Stimulated activated naive CD8-positive, alpha-beta T cell treated with anti-CD3 and anti-CD28 coated beads, Interleukin-15, amount 100 ng/mL, for 72 hours (primary cell): Measurements from ENCODE around the gene FAM170B.

Experiments
- ATAC-seq: fragments of 150-1000 bp; cut with Tn5 transposase; 2 replicates; pipeline ENCODE4 v1.10.0; 2021; ENCODE audit warnings: mild to moderate bottlenecking, moderate library complexity
- DNase-seq, 2 donors: peaks; one replicate each; pipeline ENCODE4 v3.0.0; 2021 to 2022
- H3K27ac Mint-ChIP-seq, 2 donors: one replicate each; pipeline ENCODE4 v1.8.0; 2022; ENCODE audit warnings: mild to moderate bottlenecking in 2 of 2, mixed read lengths in 2 of 2, moderate library complexity in 2 of 2
- H3K27me3 Mint-ChIP-seq: one replicate; pipeline ENCODE4 v1.8.0; 2022; ENCODE audit warnings: mixed read lengths
- H3K4me1 Mint-ChIP-seq: one replicate; pipeline ENCODE4 v1.8.0; 2022; ENCODE audit warnings: mild to moderate bottlenecking, mixed read lengths
- H3K4me3 Mint-ChIP-seq, 2 donors: one replicate each; pipeline ENCODE4 v1.8.0; 2022; ENCODE audit warnings: mild to moderate bottlenecking in 2 of 2, mixed read lengths in 2 of 2, moderate library complexity in 1 of 2
- H3K9me3 Mint-ChIP-seq, 2 donors: one replicate each; pipeline ENCODE4 v1.8.0; 2022; ENCODE audit warnings: mixed read lengths in 2 of 2

FAM170B gene

DNA sequence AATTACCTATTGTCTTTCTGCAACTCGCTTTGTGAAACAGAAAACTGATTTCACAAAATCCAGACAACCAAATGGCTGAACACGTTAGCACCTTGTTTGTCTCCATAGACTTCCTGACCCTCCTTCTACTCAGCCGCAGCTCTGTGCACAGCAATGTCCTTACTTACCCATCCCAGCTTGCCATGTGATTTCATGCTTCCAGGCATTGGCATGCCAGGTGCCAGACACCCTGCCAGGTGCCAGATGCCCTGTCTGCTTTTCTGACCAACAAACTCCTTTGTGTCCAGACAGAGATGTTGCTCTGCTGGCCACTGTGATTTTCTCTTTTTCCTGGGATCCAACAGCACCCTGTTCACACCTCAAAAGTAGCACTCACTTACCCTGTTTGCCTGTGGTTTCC is 16.1 kb upstream of the FAM170B start:
- peaks cover 23% of the 10 kb centered on the region for H3K27me3 Mint-ChIP-seq
- no peaks in the 10 kb centered on the region for H3K4me1 Mint-ChIP-seq
- no peak overlapping the region for H3K4me3 Mint-ChIP-seq
- ATAC-seq (no peak), DNase-seq (no peak)
- H3K9me3 Mint-ChIP-seq, result peaks cover 12 to 14% of the 10 kb centered on the region in 2 donors
- H3K27ac Mint-ChIP-seq, result no peak overlapping the region

DNA sequence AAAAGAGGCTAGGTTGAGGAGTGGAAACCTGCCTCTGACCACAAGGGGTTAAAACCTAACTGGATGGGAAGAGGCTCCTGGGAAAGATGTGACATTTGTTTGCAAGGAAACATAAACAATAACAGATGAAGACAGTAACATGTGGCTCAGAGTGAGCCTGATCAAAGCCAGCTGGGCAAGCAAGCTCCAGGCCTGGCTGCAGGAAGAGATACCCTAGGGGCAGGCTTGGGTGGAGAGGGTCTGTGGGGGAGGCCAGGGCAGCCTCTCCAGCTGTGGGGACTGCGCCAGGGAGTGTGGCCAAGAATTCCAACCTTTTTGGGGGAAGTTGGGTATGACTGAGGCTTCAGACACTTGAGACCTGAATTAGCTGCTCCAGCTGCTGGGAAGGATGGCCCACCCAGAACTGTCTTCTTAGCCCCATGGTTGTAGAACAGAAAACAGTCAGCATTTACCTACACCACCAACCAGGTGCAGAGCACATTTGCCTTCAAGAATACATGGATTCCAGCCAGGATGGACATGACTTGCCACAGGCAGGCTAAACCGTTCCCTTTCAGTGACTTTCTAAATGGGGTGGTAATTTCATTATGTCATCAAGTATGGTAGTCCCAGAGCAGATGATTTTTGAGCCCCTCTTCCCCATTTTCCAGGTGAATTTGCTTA is 10.4 kb upstream of the FAM170B start:
- ATAC-seq (no peak), DNase-seq (no peak)
- Mint-ChIP-seq H3K4me1 (no peaks in the 10 kb centered on the region), H3K9me3 (peaks cover 12 to 14% of the 10 kb centered on the region in 2 donors), H3K27me3 (no peaks in the 10 kb centered on the region), H3K27ac (no peak overlapping the region), H3K4me3 (no peak overlapping the region)

DNA sequence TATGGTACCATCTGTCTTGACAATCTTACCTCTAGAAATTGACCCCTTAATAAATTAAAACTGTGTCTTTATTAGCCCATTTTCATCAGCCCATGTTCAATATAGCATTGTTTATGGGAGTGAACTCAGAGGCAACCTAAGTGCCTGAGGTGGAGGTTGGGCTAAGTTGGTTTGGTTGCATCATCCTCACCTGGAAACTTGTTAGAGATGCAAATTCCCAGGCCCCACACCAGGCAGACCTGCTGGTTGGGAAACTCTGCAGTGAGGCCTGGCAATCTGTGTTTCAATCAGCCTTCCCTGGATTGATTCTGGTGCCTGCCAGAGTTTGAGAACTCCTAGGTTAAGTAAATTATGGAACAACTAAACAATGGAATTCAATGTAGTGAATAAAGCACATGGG is 9.4 kb upstream of the FAM170B start:
- no peak overlapping the region for H3K4me3 Mint-ChIP-seq
- H3K27ac Mint-ChIP-seq, result no peak overlapping the region
- H3K4me1 Mint-ChIP-seq, result no peaks in the 10 kb centered on the region
- DNase-seq, result no peak
- H3K27me3 Mint-ChIP-seq, result no peaks in the 10 kb centered on the region
- peaks cover 10 to 11% of the 10 kb centered on the region in 2 donors for H3K9me3 Mint-ChIP-seq
- no peak for ATAC-seq

DNA sequence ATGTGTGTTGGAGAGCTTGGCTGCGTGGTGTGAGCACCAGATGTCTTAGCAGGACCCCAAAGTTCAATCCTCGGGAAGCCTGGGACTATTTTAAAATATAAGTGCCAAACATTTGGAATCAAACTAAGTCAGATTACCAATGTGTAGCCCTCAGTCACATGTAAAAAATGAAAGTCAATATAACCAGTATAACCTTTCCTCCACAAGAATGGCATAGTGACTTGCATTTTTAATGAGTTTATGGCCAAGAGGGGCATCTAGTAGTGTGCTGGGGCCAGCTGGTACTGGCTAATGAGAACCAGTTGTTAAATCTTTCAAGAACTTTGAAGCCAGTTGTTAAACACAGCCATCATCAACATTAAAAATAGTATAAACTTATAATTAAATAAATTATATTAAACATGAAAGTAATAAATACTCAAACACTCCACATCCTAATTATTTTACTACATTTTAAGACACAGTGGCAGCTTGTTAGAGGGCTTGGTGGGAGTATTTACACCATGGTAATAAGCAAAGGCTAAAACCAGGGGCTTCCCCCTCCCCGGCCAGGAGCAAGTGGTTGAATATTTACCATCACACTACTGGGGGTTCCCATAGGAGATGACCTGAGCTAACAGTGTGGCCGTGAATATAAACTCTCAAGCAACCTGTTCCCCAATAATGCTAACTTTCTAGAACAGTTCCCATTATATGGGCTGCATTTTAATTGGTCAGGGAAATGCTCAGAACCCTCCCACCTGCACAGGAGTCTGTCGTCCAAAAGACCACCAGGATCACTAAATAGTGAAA is 7.9 kb upstream of the FAM170B start:
- H3K4me3 Mint-ChIP-seq, result no peak overlapping the region
- H3K9me3 Mint-ChIP-seq, result peaks cover 0 to 3% of the 10 kb centered on the region in 2 donors
- ATAC-seq (no peak), DNase-seq (no peak)
- no peaks in the 10 kb centered on the region for H3K4me1 Mint-ChIP-seq
- H3K27me3 Mint-ChIP-seq, result no peaks in the 10 kb centered on the region
- H3K27ac Mint-ChIP-seq, result no peak overlapping the region

DNA sequence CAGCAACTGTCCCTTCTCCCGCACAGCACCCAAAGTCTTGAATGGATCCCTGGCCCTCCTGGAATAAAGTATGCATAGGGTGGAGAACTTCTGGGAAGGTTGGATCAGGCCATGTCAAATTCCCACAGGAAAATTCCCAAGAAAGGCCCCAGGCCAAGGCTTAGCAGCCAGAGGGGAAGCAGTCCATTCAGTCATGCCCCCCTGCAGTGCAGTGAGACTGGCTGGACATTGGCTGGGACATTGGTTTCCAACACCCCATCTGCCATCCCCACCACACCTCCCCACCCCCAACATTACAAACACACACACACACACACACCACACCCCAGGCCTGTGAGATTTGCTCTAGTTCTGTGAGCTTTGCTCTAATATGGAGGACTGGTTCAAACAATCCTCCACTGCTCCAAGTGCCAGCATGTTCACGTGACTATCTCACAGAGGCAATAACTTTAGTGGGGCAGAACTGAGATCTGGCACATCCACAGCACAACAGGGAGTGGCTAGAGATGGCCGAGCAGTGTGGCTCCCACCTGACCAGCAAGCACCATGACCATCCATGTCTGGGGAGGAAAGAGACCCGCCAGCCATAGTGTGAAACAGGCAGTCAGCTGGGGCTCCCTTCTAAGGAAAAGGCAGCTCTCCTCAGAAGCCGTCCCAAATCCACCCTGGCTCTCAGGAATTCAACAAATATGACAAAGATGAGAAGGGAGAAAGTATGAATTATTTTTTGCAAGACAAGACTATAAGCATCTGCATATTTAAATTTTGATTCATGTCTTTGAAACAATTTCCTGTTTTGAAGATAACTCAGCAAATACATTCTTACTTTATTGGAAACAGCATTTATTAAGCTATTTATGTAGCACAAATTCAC is 6.7 kb upstream of the FAM170B start:
- peaks cover 5% of the 10 kb centered on the region for H3K27me3 Mint-ChIP-seq
- H3K4me1 Mint-ChIP-seq, result no peaks in the 10 kb centered on the region
- no peak for DNase-seq
- ATAC-seq, result no peak
- H3K9me3 Mint-ChIP-seq, result peaks cover 0 to 5% of the 10 kb centered on the region in 2 donors
- H3K4me3 Mint-ChIP-seq, result no peak overlapping the region
- H3K27ac Mint-ChIP-seq, result no peak overlapping the region

DNA sequence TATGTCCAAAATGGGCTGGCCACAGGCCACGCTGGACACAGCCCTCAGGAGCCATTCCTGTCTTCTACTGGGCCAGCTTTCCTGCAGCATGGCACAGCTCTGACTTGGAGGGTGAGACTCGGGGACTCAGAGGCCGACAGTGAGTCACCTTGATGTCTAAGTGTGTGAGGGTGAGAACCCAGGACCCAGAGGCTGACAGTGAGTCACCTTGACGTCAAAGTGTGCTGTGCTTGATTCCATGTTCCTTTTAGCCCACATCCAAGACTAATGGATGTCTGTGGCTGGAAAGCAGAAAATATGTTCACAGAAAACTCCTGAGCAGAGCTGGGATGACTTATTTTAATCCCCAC is 6.0 kb upstream of the FAM170B start:
- H3K27ac Mint-ChIP-seq, result no peak overlapping the region
- no peak overlapping the region for H3K4me3 Mint-ChIP-seq
- DNase-seq (no peak), ATAC-seq (peak; percentile 20)
- peaks cover 12% of the 10 kb centered on the region for H3K27me3 Mint-ChIP-seq
- no peaks in the 10 kb centered on the region for H3K4me1 Mint-ChIP-seq
- H3K9me3 Mint-ChIP-seq, result peaks cover 0 to 5% of the 10 kb centered on the region in 2 donors

DNA sequence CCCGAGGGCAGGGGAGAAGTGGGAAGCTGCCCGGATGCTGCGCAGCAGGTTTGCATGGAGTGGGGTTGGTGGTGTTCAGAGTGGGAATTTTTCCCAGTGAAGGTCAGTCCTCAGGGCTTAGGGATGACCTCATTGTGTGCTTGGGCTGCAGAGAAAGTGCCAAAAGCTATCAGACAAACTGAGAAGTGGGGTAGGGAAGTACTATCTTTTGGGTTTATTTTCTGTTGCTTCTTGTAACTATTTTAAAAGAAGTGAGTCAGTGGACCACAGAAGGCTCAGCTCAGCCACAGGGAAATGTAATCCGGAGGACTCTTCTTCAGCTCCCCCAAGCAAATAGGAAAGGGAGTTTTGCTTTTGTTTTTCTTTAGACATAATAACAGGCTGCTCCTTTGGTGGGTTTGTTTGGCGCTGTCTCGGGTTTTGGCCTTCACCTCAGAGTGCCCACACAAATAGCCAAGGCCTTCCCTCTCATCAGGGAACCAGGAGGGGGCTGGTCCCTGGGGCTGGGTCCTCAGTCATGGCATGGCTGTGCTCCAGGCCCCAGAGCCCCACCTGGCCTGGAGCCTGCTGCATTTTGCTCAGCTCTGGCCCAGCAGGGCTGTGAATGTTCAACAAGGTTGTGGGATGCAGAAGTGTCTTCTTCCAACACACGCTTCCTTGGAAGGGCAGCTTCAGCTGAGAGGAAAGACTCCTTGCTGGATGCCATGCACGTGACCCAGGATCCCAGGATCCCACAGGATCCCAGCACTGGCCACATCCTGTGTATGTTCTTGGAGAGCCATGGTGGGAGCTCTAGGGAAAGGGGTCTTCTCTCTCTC is 5.4 kb upstream of the FAM170B start:
- Mint-ChIP-seq H3K9me3 (peaks cover 0 to 5% of the 10 kb centered on the region in 2 donors), H3K4me1 (no peaks in the 10 kb centered on the region), H3K27me3 (peaks cover 17% of the 10 kb centered on the region), H3K27ac (no peak overlapping the region), H3K4me3 (no peak overlapping the region)
- peak; percentile 18 for ATAC-seq
- no peak for DNase-seq

DNA sequence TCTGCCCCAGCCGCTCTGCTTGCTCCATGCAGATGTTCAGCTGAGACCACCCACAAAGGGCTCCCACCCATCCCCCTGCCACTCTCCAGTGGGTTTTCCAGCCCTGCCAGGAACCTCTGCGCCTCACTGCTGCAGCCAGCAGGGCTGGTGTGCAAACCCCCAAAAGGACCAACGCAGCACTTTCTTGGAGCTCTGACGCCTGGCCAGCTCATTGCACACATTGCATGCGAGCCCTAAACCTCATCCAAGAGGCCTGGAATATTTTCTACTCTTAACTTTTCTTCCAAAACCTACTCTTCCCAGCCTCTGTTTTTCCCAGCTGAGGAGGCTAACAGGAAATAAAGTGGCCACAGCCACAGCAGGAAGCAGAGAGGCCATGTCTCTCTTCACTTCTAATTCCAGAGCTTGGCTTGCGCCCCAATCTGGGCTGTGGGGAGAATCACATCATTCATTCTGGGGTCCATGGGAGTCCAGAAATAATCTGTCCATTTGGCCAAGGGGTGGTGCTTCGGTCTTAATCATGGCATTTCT is 4.6 kb upstream of the FAM170B start:
- no peak for ATAC-seq
- Mint-ChIP-seq H3K27ac (peak overlapping the region in 1 of 2 donors; percentile 45), H3K4me3 (no peak overlapping the region), H3K4me1 (no peaks in the 10 kb centered on the region), H3K27me3 (peaks cover 25% of the 10 kb centered on the region), H3K9me3 (peaks cover 0 to 5% of the 10 kb centered on the region in 2 donors)
- no peak for DNase-seq

DNA sequence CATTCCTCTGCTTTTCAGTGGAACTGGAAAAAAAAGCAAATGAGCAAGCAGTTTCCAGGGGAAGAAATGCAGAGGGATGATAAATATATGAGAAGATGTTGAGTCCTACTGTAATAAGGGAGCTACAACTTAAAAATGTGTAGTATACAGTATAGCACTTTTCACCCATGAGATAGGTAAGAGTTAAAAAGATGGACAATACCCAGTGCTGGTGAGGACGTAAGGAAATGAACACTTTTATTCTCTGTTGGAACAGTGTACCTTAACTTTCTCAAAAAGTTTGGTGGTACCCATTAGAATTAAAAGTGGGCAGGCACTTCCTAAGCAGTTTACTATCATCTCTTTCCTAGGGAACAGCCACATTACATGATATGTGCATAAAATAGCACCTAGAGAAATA is 2.7 kb upstream of the FAM170B start:
- no peak overlapping the region for H3K4me3 Mint-ChIP-seq
- no peak overlapping the region for H3K27ac Mint-ChIP-seq
- H3K4me1 Mint-ChIP-seq, result no peaks in the 10 kb centered on the region
- ATAC-seq (no peak), DNase-seq (no peak)
- peaks cover 25% of the 10 kb centered on the region for H3K27me3 Mint-ChIP-seq
- peaks cover 0 to 5% of the 10 kb centered on the region in 2 donors for H3K9me3 Mint-ChIP-seq

DNA sequence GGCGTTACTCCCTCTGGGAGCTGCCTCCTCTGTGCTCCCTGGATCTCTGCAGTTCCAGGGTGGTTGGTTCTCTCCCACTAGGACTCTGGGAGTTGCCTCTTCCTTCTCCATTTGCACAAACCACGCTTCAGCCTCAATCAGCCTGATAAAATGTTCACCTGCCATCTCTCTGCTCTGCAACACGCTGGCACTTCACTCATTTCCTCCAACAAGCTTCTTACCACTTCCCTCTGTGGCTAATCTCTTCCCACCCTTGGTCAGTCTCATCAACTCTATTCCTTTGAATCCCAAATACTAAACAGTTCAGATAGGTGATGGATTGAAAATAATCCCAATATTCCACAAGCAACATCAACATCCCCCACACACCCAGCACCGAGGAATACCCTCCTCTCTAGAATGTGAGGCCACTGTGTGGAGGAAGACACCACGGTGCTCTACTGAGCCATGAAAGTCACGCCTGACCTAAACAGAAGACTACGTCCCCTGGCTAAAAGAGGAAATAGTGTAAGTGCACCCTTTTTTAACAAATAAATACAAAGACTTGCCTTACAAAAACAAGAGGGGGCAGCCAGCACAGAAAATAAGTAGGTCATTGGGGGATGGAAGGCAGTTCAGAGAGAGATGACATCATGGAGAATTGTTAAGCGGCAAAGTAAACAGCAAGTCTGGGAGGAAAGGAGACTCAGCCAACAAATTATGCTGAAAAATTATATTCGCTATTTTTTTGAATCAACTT is 1.9 kb upstream of the FAM170B start:
- ATAC-seq (no peak), DNase-seq (no peak)
- no peak overlapping the region for H3K4me3 Mint-ChIP-seq

DNA sequence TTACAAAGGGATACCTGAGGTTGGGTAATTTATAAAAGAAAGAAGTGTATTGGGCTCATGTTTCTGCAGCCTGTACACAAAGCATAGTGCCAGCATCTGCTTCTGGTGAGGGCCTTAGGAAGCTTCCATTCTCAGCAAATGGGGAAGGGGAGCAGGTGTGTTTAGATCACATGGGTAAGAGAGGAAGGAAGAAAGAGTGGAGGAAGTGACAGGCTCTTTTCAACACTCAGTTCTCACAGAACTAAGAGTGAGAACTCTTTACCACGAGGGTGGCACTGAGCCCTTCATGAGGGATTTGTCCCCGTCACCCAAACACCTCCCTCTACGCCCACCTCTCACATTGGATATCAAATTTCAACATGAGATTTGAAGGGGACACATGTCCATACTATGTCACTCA is 506 bp upstream of the FAM170B start:
- peaks cover 31% of the 10 kb centered on the region for H3K27me3 Mint-ChIP-seq
- H3K4me1 Mint-ChIP-seq, result no peaks in the 10 kb centered on the region
- H3K9me3 Mint-ChIP-seq, result peaks cover 2 to 5% of the 10 kb centered on the region in 2 donors
- DNase-seq, result no peak
- H3K4me3 Mint-ChIP-seq, result no peak overlapping the region
- ATAC-seq, result no peak
- H3K27ac Mint-ChIP-seq, result no peak overlapping the region

More for the DNA sequence above, 1.9 kb upstream of the FAM170B start:
- no peaks in the 10 kb centered on the region for H3K4me1 Mint-ChIP-seq
- H3K9me3 Mint-ChIP-seq, result peaks cover 0 to 5% of the 10 kb centered on the region in 2 donors
- H3K27ac Mint-ChIP-seq, result no peak overlapping the region
- H3K27me3 Mint-ChIP-seq, result peaks cover 25% of the 10 kb centered on the region

DNA sequence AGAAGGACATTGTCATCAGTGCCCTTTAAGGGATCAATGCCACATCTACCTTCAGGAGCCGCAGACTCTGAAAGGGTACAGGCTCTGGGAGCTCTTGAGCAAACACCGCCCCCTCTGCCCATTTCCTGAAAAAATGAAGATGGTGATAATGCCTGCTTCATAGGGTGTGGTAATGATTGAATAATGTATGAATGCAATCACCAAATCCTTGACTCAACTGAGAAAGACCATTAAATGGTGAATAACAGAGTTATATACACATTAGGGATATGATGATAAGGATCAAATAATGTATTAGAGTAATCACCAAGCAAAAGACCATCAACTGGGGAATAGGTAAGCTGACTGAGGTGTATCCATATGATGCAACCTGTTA is 1.5 kb downstream of the FAM170B start:
- ATAC-seq (no peak), DNase-seq (no peak)
- Mint-ChIP-seq H3K4me3 (no peak overlapping the region), H3K9me3 (peaks cover 12% of the 10 kb centered on the region in 2 donors), H3K4me1 (no peaks in the 10 kb centered on the region), H3K27me3 (peaks cover 43% of the 10 kb centered on the region), H3K27ac (no peak overlapping the region)

DNA sequence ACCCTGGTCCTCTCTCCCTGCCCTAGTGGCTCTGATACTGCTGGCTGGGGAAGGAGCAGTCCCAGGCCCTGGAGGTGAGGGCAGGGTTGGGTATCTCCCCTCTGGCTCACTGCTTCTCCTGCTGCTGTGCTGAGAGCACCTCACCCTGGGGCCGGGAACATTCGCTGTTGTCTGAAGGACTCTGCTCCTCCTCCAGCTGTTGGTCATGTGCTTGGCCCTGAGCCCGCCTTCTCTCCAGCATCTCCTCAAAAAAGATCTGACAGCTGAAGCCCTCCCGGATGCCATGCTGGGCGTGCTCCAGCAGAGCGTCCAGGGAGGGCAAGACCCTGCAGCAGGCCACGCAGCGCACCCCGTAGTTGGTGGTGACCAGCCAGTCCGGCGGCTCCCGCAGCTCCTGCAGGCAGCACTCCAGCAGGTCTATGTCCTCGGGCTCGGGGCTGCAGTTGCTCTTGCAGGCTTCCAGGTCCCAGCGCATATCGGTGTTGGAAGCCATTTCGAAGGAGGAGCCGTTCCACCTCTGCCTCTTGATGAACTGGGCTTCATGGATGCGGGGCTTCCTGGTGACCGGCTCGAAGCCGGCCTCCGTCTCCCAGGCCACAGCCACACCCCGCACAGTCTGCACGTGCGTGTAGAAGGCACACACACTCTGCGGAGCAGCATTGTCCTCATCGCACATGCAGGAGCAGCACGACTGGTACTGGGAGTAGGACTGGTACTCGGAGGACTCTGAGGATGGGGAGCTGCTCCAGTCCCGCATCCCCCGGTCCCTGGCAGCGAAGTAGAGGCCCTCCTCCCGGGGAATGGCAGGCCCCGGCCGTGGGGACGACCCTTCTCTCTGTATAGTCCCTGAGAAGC is 2.1 kb downstream of the FAM170B start:
- no peak for DNase-seq
- ATAC-seq, result no peak
- H3K27me3 Mint-ChIP-seq, result peaks cover 43% of the 10 kb centered on the region
- H3K4me1 Mint-ChIP-seq, result no peaks in the 10 kb centered on the region
- no peak overlapping the region for H3K4me3 Mint-ChIP-seq
- H3K9me3 Mint-ChIP-seq, result peaks cover 9 to 12% of the 10 kb centered on the region in 2 donors
- H3K27ac Mint-ChIP-seq, result no peak overlapping the region

DNA sequence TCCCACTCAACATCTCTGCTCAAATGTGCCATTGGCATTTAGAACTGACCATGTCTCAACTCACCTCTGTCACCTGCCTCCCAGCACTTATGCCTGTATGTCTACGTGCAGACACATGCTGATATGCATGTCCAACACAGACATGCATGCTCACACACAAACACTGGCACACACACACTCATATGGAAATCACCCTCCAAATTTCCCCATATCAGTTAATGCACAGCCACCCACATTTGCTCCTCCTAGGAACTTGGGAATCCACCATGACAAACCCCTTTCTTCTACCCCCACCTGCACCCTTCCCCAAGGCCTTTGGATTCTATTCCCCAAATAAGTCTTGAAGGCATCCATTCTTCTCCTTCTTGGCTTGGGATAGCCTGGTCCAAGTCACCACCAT is 4.4 kb downstream of the FAM170B start:
- H3K4me1 Mint-ChIP-seq, result no peaks in the 10 kb centered on the region
- H3K4me3 Mint-ChIP-seq, result no peak overlapping the region
- no peak for ATAC-seq
- H3K27me3 Mint-ChIP-seq, result peaks cover 27% of the 10 kb centered on the region
- peaks cover 7 to 12% of the 10 kb centered on the region in 2 donors for H3K9me3 Mint-ChIP-seq
- DNase-seq, result no peak
- no peak overlapping the region for H3K27ac Mint-ChIP-seq
